ENCODE data around the gene CAPN10.

CAPN10 gene

DNA sequence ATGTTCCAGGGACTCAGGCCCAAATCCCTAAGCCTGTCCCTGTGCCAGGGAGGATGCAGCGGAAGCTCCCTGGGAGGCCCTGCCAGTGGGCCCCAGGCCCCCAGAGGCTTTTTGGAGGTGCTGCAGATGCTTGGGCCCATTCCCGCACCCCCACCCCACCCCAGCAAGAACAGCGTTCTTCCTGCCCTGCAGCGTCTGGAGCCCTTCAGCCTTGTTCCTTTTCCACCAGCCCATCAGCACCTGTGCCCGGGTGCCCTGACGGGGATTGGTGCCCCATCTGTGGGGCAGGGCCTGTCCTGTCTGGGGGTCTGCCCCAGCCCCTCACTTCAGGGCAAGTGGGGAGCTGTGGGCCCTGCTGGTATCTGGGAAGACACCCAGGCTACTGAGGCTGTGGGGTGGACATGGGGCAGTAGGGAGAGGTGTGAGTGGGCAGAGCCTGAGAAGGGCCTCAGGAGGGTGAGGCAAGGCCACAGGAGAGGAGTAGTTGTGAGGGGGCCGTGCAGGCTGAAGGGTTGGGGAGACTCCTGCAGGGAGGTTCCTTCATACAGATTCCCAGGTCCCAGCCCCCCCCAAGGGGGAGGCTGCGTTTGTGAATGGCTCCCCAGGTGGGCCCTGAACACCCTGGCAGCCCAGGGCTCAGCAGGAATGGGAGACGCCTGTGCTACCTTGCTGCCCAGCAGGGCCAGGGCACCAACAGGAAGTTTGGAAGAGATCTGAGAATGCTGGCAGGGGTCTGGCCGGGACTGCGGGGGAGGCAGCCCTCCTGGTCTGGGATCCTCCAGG, 15.8 kb upstream of the CAPN10 start:
- TF ChIP-seq, protein P1, sequence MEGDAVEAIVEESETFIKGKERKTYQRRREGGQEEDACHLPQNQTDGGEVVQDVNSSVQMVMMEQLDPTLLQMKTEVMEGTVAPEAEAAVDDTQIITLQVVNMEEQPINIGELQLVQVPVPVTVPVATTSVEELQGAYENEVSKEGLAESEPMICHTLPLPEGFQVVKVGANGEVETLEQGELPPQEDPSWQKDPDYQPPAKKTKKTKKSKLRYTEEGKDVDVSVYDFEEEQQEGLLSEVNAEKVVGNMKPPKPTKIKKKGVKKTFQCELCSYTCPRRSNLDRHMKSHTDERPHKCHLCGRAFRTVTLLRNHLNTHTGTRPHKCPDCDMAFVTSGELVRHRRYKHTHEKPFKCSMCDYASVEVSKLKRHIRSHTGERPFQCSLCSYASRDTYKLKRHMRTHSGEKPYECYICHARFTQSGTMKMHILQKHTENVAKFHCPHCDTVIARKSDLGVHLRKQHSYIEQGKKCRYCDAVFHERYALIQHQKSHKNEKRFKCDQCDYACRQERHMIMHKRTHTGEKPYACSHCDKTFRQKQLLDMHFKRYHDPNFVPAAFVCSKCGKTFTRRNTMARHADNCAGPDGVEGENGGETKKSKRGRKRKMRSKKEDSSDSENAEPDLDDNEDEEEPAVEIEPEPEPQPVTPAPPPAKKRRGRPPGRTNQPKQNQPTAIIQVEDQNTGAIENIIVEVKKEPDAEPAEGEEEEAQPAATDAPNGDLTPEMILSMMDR (conservative IDR thresholded peaks at IDR 0.05): no peak

DNA sequence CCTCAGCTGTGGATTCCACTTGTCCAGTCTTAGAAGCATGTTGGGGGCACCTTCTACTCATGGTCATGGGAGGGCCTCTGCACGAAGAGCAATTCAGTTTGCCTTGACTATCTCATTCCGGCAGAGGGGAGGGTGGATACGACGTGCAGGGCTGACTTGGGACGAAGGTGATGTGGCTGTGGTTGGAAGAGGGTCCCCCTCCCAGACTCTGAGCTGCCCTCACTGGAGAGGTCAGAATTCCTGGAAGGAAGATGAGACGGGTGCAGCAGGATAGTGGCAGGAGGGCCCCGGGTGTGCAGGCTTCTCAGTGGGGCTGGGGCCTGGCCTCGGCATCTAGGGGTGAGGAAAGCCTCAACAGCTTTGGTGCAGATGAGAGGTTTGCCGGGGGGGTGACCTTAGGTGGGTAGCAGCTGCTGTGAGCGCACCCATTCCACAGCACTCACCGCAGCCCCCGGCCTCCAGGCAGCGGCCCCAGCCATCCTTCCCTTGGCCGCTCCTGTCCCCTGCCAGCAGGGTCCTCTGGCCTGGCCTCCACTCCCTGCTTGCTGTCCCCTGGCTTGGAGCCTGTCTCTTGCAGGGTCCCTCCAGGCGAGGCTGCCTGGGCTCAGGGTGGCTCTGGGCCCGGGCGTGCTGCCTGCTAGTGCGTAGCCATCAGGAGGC, 15.1 kb upstream of the CAPN10 start:
- TF ChIP-seq, protein P1 (conservative IDR thresholded peaks at IDR 0.05): no peak

More for the DNA sequence above, 15.8 kb upstream of the CAPN10 start:
- no peak overlapping the region; the same call in 1 of the 2 replicates for H3K27ac ChIP-seq

DNA sequence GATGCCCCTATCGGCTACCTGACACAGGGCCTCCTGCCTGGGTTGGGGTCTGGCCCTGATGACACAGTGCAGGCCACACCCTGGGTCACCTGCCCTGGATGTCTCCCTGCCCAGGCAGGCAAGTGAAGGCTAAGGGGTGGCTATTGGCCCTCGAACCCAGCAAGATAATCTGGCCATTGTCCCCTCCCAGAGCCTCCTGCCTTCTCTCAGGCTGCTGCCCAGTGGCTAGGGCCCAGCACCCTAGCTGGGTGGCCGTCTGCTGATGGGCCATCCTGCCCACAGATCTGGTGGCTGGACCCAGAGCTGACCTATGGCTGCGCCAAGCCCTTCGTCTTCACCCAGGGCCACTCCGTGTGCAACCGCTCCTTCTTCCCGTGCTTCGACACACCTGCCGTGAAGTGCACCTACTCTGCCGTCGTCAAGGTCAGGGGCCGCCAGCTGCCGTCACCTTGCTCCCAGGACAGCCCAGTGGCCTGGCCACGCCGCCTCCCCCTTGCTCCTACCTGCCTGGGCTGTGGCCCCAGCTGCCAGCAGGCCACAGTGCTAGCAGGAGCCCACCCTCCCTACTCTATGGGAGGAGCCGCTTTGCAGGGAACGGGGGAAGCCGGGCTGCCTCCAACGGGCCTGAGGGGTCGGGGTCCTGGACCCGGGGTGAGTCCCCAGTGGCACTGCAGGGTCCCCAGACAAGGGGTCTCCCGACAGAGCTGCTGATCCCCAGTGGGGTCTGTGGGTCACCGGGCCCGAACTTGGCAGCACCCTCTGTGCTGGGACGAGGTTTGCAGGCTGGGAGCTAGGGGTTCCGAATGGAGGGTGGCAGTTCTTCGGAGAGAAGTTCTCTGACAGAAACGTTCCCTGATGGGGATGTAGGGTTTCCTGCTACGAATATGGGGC, 14.1 kb upstream of the CAPN10 start:
- no peak overlapping the region for H3K27ac ChIP-seq
- TF ChIP-seq, protein P1 (conservative IDR thresholded peaks at IDR 0.05): no peak

More for the DNA sequence above, 15.1 kb upstream of the CAPN10 start:
- no peak overlapping the region for H3K27ac ChIP-seq

DNA sequence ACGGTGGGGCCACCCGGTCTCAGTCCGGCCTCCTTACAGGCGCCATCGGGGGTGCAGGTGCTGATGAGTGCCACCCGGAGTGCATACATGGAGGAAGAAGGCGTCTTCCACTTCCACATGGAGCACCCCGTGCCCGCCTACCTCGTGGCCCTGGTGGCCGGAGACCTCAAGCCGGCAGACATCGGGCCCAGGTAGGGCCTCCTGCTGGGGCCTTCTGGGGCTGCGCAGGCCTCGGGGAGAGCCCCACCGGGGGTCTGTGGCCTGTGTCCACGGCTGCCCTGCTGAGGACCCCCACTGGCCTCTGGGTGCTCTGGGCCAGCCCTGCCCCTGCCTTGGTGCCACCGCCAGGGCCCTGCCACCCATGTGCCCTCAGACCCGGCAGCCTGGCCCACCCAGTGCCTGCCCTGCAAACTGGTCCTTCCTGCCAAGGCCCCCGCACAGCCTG, 13.4 kb upstream of the CAPN10 start:
- TF ChIP-seq, protein P1 (conservative IDR thresholded peaks at IDR 0.05): no peak
- no peak overlapping the region for H3K27ac ChIP-seq

DNA sequence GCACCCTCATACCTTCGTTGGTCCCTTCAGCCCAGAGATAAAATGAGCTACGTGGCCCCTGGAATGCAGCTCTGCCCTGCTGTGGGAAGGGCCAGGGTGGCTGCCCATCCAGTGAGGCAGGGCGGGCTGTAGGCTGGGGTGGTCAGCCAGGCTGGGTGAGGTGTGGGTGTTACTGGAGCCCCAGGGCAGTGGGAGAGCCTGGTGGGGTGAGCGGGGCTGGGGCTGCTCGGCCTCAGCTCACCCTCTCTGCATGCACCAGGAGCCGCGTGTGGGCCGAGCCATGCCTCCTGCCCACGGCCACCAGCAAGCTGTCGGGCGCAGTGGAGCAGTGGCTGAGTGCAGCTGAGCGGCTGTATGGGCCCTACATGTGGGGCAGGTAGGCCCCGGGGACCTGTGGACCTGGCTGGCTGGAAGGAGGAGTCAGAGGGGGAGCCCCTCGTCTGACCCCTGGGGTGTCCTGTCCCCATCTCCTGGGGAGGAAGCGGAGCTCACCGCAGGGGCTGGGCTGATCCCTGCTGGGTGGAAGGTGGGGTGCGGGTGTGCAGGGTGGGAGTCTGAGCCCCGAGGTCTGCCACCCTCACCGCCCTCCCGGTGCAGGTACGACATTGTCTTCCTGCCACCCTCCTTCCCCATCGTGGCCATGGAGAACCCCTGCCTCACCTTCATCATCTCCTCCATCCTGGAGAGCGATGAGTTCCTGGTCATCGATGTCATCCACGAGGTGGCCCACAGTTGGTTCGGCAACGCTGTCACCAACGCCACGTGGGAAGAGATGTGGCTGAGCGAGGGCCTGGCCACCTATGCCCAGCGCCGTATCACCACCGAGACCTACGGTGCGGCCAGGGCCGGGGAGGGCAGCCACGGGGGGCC, 12.8 kb upstream of the CAPN10 start:
- H3K27ac ChIP-seq: no peak overlapping the region
- TF ChIP-seq, protein P1 (conservative IDR thresholded peaks at IDR 0.05): no peak

DNA sequence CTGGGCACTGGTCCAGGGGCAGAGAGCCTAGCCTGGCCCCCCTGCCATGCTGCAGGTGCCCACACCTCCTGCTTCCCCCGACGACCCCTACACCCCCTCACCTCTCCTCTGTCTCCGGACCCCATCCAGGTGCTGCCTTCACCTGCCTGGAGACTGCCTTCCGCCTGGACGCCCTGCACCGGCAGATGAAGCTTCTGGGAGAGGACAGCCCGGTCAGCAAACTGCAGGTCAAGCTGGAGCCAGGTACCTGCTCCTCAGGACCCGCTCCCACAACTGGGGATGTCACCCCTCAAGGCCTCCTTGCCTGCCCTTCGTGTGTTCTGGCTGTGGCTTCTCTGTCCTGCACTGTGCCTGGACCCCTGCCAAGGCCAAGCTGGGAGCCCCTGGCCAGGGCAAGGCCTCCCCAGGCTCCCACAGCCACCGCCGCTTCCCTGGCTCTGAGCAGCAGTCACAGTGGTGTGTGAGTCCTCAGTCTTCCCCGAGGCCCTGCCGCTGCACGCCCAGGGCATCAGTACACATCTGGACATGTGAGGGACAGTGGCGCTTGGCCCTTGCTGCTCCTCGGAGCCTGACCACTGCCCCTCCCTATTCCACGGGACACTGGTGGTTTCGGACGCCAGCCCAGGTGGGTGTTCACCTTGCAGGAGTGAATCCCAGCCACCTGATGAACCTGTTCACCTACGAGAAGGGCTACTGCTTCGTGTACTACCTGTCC, 12.0 kb upstream of the CAPN10 start:
- TF ChIP-seq, protein P1 (conservative IDR thresholded peaks at IDR 0.05): no peak
- no peak overlapping the region for H3K27ac ChIP-seq
